Brain microvascular endothelial cell (primary cell): ENCODE measurements around the gene KIAA0408.

ENCODE experiments used
- DNase-seq: peaks from one replicate; pipeline ENCODE4 v3.0.0-alpha.2; 2020
- H3K27ac ChIP-seq: fragments of 250-450 bp; sonication (Bioruptor Pico); 2 replicates; pipeline ENCODE4 v1.5.1; 2020; ENCODE audit warnings: mild to moderate bottlenecking, moderate library complexity
- H3K27me3 ChIP-seq: fragments of 250-450 bp; sonication (Bioruptor Pico); replicated peaks from 2 replicates; pipeline ENCODE4 v1.5.1; 2020; ENCODE audit warnings: mild to moderate bottlenecking
- H3K36me3 ChIP-seq: fragments of 250-450 bp; sonication (Bioruptor Pico); replicated peaks from 2 replicates; pipeline ENCODE4 v1.5.1; 2020; ENCODE audit warnings: mild to moderate bottlenecking
- H3K4me3 ChIP-seq: 2 replicates; pipeline ENCODE4 v1.5.1; 2011; ENCODE audit warnings: low read depth, mild to moderate bottlenecking, control low read depth, low read length, moderate library complexity
- CTCF ChIP-seq: IDR thresholded peaks from 2 replicates; pipeline ENCODE4 v1.5.1; 2011; ENCODE audit warnings: low read depth, mild to moderate bottlenecking, moderate library complexity, low read length, control low read depth, inconsistent platforms; ENCODE audit errors: missing control alignments
- in situ Hi-C: cut with HindIII; loops from 2 replicates; pipeline ENCODE4 v1.10.0; 2017; ENCODE audit warnings: low sequenced_read_pairs, low pct_ligation_motif_present

KIAA0408 gene

GRCh38 chr6:127471379-127472255 lies 12.4 kb upstream of the KIAA0408 start:
- H3K27me3 ChIP-seq, result no peaks in the 10 kb centered on the region
- no peak overlapping the region for H3K4me3 ChIP-seq
- TF ChIP-seq CTCF, result no peak
- in situ Hi-C loops, result no loop called here
- H3K27ac ChIP-seq, result no peak overlapping the region
- DNase-seq, result no peak
- peaks cover 2% of the 10 kb centered on the region for H3K36me3 ChIP-seq

- DNase-seq, result no peak
- Histone ChIP-seq H3K27me3 (no peaks in the 10 kb centered on the region), H3K4me3 (no peak overlapping the region), H3K27ac (no peak overlapping the region), H3K36me3 (no peaks in the 10 kb centered on the region)
- no peak for TF ChIP-seq CTCF
- in situ Hi-C loops, result no loop called here
These were observed 9.7 kb upstream of the KIAA0408 start for GRCh38 chr6:127468936-127469335.

- in situ Hi-C loops, result no loop called here
- DNase-seq, result no peak
- Histone ChIP-seq H3K4me3 (no peak overlapping the region), H3K27me3 (no peaks in the 10 kb centered on the region), H3K27ac (no peak overlapping the region), H3K36me3 (no peaks in the 10 kb centered on the region)
- no peak for TF ChIP-seq CTCF
These were observed 7.2 kb upstream of the KIAA0408 start for GRCh38 chr6:127466416-127466815.

- peak; percentile 97 for TF ChIP-seq CTCF
- peak overlapping the region; percentile 73 for H3K27ac ChIP-seq
- H3K27me3 ChIP-seq, result no peaks in the 10 kb centered on the region
- H3K36me3 ChIP-seq, result no peaks in the 10 kb centered on the region
- in situ Hi-C loops, result no loop called here
- H3K4me3 ChIP-seq, result no peak overlapping the region
- peak; percentile 61 for DNase-seq
These were observed 5.8 kb upstream of the KIAA0408 start for GRCh38 chr6:127464881-127465459.

GRCh38 chr6:127464161-127464880 lies 5.1 kb upstream of the KIAA0408 start:
- DNase-seq, result peak; percentile 81
- Histone ChIP-seq H3K27ac (peak overlapping the region; percentile 73), H3K4me3 (no peak overlapping the region), H3K27me3 (no peaks in the 10 kb centered on the region), H3K36me3 (no peaks in the 10 kb centered on the region)
- in situ Hi-C loops, result no loop called here
- TF ChIP-seq CTCF, result no peak
